Stimulated activated CD4-positive, alpha-beta T cell treated with anti-CD3 and anti-CD28 coated beads, Interleukin-2, amount 100 ng/mL, for 48 hours (primary cell): ENCODE data around the gene PFN3.
A peak's percentile ranks its signal among the peaks of the same experiment; 100 is the strongest.

Experiments
- DNase-seq, 2 donors: peaks; one replicate each; pipeline ENCODE4 v3.0.0-alpha.2; 2020

Gene PFN3

GRCh38 chr5:177437623-177438022 is 37.2 kb upstream of the PFN3 start:
- no peak for DNase-seq

- no peak for DNase-seq
Observed at GRCh38 chr5:177435847-177436536, 35.5 kb upstream of the PFN3 start.

GRCh38 chr5:177434942-177435738 is 34.7 kb upstream of the PFN3 start:
- DNase-seq, result no peak

- DNase-seq, result no peak
Observed at GRCh38 chr5:177434437-177434836, 34.0 kb upstream of the PFN3 start.

DNA sequence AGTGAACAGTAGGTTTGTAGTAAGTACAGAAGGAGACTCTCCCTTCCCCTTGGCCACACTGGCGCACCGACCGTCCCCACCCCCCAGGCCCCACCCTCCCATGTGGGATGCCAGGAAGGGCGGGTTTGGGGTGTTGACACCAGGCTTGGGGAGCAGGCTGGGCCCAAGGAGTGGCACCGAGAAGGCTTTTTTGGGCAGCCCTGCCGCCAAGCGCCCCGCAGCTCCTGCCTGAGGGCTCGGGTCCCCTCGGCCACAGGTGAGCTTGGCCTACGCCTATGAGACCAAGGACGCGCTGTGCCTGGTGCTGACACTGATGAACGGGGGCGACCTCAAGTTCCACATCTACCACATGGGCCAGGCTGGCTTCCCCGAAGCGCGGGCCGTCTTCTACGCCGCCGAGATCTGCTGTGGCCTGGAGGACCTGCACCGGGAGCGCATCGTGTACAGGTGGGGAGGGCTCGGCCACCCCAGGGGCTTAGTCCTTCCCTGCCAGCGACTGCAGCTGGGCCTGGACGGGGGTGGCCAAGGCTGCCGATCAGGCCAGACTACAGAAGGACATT is 33.3 kb upstream of the PFN3 start:
- no peak for DNase-seq

DNA sequence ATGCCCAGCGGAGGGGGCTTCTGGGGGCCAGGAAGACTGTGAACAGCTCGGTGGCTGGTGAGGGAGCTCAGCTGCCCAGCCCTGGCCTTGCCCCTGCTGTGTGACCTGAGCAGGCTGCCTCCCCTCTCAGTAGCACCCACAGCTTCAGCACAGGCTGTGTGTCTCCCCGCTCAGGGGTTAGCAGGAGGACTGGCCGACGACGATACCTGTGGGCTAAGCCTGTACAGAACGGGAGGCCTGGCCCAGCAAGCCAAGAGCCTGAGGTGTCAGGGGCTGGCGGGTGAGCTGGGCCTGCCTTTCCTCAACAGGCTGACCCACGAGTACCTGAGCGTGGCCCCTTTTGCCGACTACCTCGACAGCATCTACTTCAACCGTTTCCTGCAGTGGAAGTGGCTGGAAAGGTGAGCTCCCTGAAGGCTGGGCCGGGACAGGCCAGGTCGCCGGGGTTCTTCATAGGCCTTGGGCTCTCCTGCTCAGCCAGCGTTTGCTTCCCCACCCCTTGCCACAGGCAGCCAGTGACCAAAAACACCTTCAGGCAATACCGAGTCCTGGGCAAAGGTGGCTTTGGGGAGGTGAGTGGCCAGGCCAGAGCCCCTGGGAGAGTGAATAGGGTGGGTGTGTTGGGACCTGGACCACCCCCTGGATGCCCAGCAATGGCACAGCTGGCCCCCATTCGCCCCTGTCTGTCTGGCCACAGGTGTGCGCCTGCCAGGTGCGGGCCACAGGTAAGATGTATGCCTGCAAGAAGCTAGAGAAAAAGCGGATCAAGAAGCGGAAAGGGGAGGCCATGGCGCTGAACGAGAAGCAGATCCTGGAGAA is 32.6 kb upstream of the PFN3 start:
- DNase-seq, result no peak

DNA sequence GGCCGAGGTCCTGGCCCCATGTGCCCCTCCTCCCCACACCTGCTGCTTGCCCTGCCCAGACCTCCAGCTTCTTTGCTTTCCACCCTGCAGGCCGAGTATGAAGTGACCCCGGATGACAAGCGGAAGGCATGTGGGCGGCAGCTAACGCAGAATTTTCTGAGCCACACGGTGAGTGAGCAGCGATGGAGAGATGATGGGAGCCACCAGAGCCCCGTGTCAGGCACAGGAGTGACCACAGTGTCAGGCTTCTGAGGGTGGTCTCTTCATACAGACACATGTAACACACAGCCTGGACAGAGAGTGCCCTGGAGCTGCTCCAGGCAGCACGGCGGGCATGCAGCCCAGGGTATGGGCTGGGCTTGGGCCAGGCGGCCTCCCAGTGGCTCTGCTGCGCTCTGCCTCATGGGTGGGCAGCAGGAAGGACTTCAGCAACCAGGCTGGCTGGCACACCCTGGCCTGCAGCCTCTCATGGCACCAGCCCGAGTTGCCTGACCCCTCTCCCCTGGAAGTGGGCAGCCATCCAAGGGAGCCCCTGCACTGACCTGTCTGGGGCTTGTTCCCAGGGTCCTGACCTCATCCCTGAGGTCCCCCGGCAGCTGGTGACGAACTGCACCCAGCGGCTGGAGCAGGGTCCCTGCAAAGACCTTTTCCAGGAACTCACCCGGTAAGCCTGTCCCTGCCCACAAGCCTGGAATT is 31.8 kb upstream of the PFN3 start:
- DNase-seq, result no peak

- DNase-seq, result no peak
Observed at GRCh38 chr5:177431317-177432142, 31.1 kb upstream of the PFN3 start.

GRCh38 chr5:177430972-177431316 is 30.5 kb upstream of the PFN3 start:
- no peak for DNase-seq

DNA sequence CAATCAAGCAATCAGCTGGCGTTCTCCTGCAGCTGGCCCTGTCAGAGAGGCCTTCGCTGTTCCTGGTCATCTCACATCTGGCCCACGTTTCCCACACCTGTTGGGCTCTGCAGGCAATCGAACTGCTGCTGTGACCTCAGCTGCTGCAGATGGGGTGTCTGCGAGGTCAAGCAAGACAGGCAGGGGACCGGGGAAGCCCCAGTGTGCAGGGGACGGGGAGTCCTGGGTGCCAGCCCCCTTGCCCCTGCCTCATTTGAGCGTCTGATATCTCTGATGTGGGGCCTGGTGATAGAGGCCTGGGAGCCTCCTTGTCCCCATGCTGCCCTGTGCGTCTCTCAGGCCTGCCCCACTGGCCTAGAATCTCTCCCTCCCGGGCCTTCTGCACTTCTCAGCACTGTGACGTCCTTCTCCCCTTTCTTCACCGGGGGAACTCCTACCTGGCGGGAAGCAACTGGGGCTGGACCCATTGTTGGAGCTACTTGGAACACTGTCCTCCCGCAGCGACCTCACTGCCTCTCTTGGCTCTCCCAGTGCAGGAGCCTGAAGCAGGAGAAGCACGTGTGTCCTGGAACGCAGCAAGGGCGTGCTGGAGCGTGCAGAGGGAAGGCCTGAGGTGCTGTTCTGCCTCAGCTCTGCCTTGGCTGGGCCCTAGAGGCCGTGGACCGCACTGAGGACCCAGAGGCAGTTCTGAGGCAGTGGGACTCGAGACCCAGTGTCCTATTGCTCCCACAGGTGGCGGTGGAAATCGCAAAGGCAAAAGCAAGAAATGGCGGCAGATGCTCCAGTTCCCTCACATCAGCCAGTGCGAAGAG is 29.9 kb upstream of the PFN3 start:
- no peak for DNase-seq

DNA sequence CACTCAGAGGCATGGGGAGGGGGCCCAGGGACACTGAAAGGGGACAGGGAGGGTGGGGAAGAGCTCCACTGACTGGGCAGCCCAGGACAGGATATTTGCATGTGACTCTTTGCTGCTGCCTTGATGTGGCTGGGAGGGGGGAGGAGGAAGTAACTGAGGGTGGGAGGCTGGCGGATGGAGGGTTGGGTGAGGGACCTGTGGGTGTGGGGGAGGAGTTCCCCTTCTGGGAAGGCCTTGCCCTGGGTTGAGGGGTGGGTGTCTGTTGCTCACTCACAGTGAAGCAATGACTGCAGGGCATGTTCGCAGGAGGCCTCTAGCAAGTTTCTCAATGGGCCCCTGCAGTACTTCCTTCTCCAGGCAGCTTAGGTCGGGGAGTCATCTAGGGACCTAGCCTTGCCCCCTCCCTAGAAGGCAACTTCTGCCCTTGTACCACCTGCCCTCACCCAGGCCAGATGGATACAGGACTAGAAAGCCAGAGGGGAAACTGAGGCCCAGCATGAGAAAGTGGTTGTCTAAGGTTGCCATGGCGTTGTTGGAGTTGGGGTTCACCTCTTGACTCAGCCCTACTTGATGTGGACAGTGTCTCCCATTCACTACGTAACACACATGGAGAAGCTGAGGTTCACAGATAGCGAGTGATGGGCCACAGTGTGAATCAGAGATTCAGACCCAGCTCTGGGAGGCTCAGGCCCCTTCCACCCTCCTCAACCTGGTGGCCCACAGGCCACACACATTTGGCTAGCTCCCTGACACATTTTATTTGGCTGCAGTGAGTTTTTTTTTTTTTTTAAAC is 29.0 kb upstream of the PFN3 start:
- peak; percentile 72 to 80 for DNase-seq

GRCh38 chr5:177428574-177429217 is 28.2 kb upstream of the PFN3 start:
- DNase-seq, result no peak

DNA sequence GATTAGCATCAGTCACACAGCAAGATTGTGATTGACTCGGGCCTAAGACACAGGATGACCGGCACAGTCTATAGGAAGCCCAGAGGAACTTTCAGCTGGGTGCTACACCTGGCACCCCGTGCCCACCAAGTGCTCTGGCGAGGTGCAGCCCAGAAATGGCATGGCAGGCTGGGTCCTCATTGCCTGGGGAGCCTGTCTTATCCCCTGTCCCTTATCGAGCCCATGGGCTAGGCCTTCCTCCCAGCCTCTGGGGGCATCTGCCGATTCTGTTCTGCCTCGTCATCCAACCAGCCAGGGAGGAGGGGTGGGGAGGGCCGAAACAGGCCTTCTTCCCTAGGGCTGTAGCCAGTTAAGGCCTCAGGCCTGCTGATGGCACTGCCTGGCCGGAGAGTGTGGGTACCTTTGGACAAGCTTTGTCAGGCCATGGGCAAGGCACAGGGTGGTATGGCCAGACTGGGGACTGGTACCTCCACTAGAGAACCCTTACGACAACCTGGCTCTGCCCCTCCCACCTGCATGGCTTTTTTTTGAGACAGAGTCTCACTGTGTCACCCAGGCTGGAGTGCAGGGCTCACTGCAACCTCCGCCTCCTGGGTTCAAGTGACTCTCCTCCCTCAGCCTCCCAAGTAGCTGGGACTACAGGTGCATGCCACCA is 27.6 kb upstream of the PFN3 start:
- no peak for DNase-seq

DNA sequence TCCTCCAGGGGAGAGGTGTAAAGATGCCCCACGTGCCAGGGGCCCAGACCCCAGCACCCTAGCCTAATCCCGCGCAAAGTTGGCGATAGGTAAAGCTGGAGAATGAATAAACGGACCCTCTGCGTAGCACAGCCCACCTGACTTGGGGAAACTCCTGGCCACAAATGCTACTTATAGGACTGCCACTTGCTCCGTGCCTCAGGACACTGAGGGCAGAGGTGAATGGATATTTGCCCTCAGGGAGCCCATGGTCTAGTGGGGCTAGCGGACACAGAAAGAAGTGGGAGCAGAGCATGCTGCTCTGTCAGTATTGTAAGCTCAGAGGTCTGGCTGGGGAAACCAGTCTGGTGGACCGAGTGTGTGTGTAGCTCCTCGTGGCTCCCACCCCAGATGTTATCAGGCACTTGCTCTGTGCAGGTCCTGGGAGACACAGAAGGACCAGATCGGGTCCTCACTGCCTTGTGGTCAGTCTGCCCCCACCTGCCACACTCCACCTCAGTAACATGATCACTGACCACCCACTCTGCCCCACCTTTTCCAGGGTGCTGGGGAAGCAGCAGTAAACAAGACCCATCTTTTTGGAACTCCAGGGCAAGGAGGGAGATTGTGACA is 26.9 kb upstream of the PFN3 start:
- no peak for DNase-seq

- DNase-seq, result no peak
Observed at GRCh38 chr5:177426566-177427210, 26.2 kb upstream of the PFN3 start, which contains the start of gene GRK6. Gene GRK6 (plus strand): TSS chr5:177426676. CDS start chr5:177426846, 170 bp downstream.

DNA sequence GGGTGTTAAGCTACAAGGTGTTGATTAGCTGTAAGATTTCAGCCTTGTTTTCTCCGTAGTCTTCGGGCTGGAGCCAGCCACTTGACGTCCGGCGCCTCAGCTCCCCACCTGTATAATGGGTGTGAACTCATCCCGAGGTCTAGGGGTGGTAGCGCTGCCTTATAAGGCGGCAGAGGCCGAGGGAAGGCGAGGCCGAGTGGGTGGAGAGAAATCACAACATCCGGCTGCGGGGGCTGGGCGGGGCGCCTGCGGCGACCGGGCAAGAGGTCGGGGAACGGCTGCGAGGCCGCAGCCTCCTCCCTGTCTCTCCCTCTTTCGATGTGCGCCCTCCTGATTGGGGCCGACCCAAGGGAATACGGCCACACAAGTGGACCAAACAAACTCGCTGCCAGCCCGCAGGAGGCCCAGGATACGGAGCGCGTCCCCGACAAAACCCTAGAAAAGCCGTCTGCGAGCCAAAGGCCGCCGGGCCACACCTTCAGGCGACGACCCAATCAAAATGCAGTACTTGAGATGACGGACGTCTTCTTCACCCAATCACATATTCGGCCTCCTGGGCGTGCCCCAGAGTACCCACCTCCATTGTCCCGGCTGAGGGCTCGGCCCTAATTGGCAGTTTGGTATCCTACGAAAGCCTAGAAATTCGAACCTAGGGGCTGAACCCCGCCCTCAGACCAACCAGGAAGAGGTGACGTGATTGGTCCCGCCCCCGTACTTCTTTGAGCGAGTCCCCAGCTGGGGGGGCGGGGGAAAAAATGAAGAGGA is 25.5 kb upstream of the PFN3 start:
- DNase-seq, result peak; percentile 98 to 99

DNA sequence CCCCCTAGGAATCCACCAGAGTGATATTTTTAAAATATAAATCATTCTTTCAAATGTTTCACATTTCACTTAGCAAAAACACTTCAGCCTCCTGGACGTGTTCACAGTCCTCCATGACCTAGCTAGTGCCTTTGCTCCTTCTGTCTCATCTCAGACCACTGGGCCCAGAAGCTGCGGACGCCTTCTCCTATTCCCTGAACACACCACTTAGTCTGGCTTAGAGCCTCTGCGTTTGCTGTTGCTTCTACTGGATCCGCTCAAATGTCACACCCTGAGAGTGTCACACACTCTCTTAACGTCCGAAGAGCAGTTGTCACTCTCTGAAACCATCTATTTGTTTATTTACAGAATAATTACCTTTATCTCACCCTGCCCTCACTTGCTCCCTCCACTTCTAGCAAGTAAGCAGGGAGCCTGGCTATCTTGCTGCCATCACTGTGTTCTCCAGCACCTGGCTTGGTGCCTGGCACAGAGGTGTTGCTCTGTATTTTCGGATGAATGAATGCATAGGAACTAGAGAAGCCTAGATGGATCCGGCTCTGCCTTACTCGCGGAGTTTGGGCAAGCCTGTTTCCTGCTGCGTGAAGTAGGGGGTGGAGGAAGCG is 24.8 kb upstream of the PFN3 start:
- no peak for DNase-seq
